Measurements from ENCODE around the gene ZDHHC24. TPM values are rescaled to one million over a fixed set of nuclear protein-coding genes. Genes with fewer than 3 reads are reported as not detected.

Gene ZDHHC24
- total RNA-seq, 1 experiment from 2014 or later: 9.7 TPM

DNA sequence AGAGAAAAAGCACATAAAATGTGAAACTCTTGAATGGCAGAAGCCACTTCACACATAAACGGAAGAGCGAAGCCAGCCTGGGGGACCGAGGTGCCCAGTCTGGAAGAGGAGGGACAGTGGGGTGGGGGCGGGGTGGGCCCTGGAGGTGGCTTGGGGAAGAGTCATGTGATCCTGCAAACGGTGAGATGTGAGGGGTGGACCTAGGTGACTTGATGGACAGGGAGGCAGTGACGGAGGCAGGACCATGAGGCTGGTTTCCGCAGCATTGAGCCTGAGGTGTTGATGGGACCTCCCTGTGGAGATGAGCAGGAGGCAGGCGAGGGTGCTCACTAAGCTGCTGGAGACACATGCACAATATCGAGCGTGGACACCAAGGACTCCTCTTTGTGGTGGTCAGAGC lies 16.8 kb downstream of the ZDHHC24 start:
- TF ChIP-seq CTCF (conservative IDR thresholded peaks at IDR 0.05; ENCODE audit: low read depth, low read length) (no peak), EZH2 (IDR thresholded peaks at IDR 0.05; ENCODE audit: borderline replicate concordance, low read depth, low read length, poor library complexity, severe bottlenecking) (no peak)
- H3K9me3 ChIP-seq (ENCODE audit: low read depth, low read length, poor library complexity, severe bottlenecking): no peaks in the 10 kb centered on the region
- BruUV-seq (replicated peaks): no TSS peak
- H3K4me1 ChIP-seq (ENCODE audit: insufficient read depth, low read length, poor library complexity, severe bottlenecking): no peaks in the 10 kb centered on the region
- H3K27me3 ChIP-seq (replicated peaks; ENCODE audit: insufficient read depth, low read depth, low read length, poor library complexity): no peaks in the 10 kb centered on the region
- DNase-seq (ENCODE audit: low spot score): no peak
- H3K36me3 ChIP-seq (ENCODE audit: insufficient read depth, low read length, poor library complexity, severe bottlenecking): no peaks in the 10 kb centered on the region
- no peak overlapping the region for H3K27ac ChIP-seq (ENCODE audit: low read depth, low read length, poor library complexity, severe bottlenecking)
- CTCF ChIA-PET: no interaction called here
- intact Hi-C loops (cut with micrococcal nuclease; ENCODE audit: unreplicated experiment): no loop called here
- POLR2A ChIA-PET (ENCODE audit: low non-redundant PET): no interaction called here
- H3K4me3 ChIP-seq (ENCODE audit: low read depth, low read length, poor library complexity, severe bottlenecking): no peak overlapping the region

DNA sequence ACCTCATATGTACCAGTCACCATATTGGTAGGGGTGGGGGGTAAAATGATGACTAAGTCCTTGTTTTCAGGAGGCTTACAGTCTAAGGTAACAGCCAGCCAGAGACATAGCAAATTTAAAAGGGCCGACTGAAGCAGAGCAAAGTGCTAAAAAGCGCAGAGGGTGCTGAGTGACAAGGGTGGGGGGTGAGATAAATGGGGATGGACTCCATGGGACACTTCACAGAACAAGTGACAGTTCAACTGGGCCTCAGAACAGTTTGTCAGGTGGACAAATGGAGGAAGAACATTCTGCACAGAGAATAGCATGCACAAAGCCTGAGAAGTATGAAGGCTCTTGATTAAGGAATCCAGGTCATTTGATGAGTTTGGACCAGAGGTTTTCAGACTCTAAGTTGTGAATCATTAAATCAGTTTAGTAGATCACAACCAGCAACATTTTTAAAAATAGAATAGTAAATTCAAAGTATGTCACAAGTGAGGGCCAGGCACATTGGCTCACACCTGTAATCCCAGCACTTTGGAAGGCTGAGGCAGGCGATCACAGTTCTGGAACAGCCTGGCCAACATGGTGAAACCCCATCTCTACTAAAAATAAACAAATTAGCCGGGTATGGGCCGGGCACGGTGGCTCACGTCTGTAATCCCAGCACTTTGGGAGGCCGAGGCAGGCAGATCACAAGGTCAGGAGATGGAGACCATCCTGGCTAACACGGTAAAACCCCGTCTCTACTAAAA lies 21.4 kb downstream of the ZDHHC24 start:
- ChIA-PET POLR2A (ENCODE audit: low non-redundant PET) (no interaction called here), CTCF (no interaction called here)
- H3K27me3 ChIP-seq (replicated peaks; ENCODE audit: insufficient read depth, low read depth, low read length, poor library complexity): no peaks in the 10 kb centered on the region
- no peak for TF ChIP-seq EZH2 (IDR thresholded peaks at IDR 0.05; ENCODE audit: borderline replicate concordance, low read depth, low read length, poor library complexity, severe bottlenecking)
- no peak for TF ChIP-seq CTCF (conservative IDR thresholded peaks at IDR 0.05; ENCODE audit: low read depth, low read length)
- intact Hi-C loops (cut with micrococcal nuclease; ENCODE audit: unreplicated experiment): no loop called here
- no peaks in the 10 kb centered on the region for H3K9me3 ChIP-seq (ENCODE audit: low read depth, low read length, poor library complexity, severe bottlenecking)
- H3K4me1 ChIP-seq (ENCODE audit: insufficient read depth, low read length, poor library complexity, severe bottlenecking): no peaks in the 10 kb centered on the region
- BruUV-seq (replicated peaks): no TSS peak
- no peak overlapping the region for H3K4me3 ChIP-seq (ENCODE audit: low read depth, low read length, poor library complexity, severe bottlenecking)
- H3K27ac ChIP-seq (ENCODE audit: low read depth, low read length, poor library complexity, severe bottlenecking): no peak overlapping the region
- peaks cover 11% of the 10 kb centered on the region for H3K36me3 ChIP-seq (ENCODE audit: insufficient read depth, low read length, poor library complexity, severe bottlenecking)
- no peak for DNase-seq (ENCODE audit: low spot score)

GRCh38 chr11:66523611-66524010 lies 22.2 kb downstream of the ZDHHC24 start:
- Histone ChIP-seq H3K4me1 (ENCODE audit: insufficient read depth, low read length, poor library complexity, severe bottlenecking) (no peaks in the 10 kb centered on the region), H3K36me3 (ENCODE audit: insufficient read depth, low read length, poor library complexity, severe bottlenecking) (peaks cover 12% of the 10 kb centered on the region), H3K9me3 (ENCODE audit: low read depth, low read length, poor library complexity, severe bottlenecking) (no peaks in the 10 kb centered on the region), H3K4me3 (ENCODE audit: low read depth, low read length, poor library complexity, severe bottlenecking) (no peak overlapping the region), H3K27me3 (replicated peaks; ENCODE audit: insufficient read depth, low read depth, low read length, poor library complexity) (no peaks in the 10 kb centered on the region), H3K27ac (ENCODE audit: low read depth, low read length, poor library complexity, severe bottlenecking) (no peak overlapping the region)
- intact Hi-C loops (cut with micrococcal nuclease; ENCODE audit: unreplicated experiment): no loop called here
- no peak for TF ChIP-seq CTCF (conservative IDR thresholded peaks at IDR 0.05; ENCODE audit: low read depth, low read length)
- DNase-seq (ENCODE audit: low spot score): no peak
- ChIA-PET POLR2A (ENCODE audit: low non-redundant PET) (no interaction called here), CTCF (no interaction called here)
- BruUV-seq (replicated peaks): no TSS peak
